Small intestine (tissue), 7 donors: ENCODE results near the gene ATP10B. TPM values are rescaled to one million over a fixed set of nuclear protein-coding genes. Genes with fewer than 3 reads are reported as not detected.

Source experiments
- DNase-seq, 2 donors: peaks; one replicate each; pipeline versions ENCODE4 v3.0.0 to v3.0.0-alpha.2; 2013
- FAIRE-seq: peaks from 2 replicates; lab custom pipeline; 2012; peaks lifted over from hg19 to GRCh38; lab: Jason Lieb, UNC
- H3K27ac ChIP-seq, 3 donors: one replicate each; pipeline ENCODE4 v1.5.1; 2013; ENCODE audit warnings: low read length in 2 of 3, mild to moderate bottlenecking in 2 of 3, control low read depth in 1 of 3, inconsistent platforms in 1 of 3, low read depth in 1 of 3, moderate library complexity in 1 of 3
- H3K27me3 ChIP-seq, 3 donors: one replicate each; pipeline ENCODE4 v1.6.1; 2013; ENCODE audit warnings: low read length in 3 of 3, inconsistent platforms in 1 of 3; ENCODE audit not compliant: control insufficient read depth in 3 of 3, insufficient read depth in 3 of 3
- H3K36me3 ChIP-seq, 3 donors: one replicate each; pipeline ENCODE4 v1.6.1; 2013; ENCODE audit warnings: low read length in 3 of 3, inconsistent platforms in 1 of 3, low read depth in 1 of 3, mild to moderate bottlenecking in 1 of 3, moderate library complexity in 1 of 3; ENCODE audit not compliant: control insufficient read depth in 3 of 3, insufficient read depth in 2 of 3
- H3K4me1 ChIP-seq, 3 donors: one replicate each; pipeline ENCODE4 v1.6.1; 2013; ENCODE audit warnings: low read length in 2 of 3, inconsistent platforms in 1 of 3, low read depth in 1 of 3, mild to moderate bottlenecking in 1 of 3, moderate library complexity in 1 of 3; ENCODE audit not compliant: control insufficient read depth in 3 of 3, insufficient read depth in 2 of 3
- H3K4me3 ChIP-seq, 3 donors: one replicate each; pipeline ENCODE4 v1.5.1; 2013; ENCODE audit warnings: low read length in 3 of 3, control low read depth in 1 of 3, inconsistent platforms in 1 of 3, low read depth in 1 of 3, mild to moderate bottlenecking in 1 of 3, moderate library complexity in 1 of 3
- H3K9me3 ChIP-seq, 2 donors: one replicate each; pipeline ENCODE4 v1.6.1; 2013; ENCODE audit warnings: low read depth in 1 of 2, low read length in 1 of 2; ENCODE audit not compliant: control insufficient read depth in 2 of 2, insufficient read depth in 1 of 2
- WGBS, 3 donors: extraction: QIAGEN DNeasy Blood & Tissue Kit; methylation state at CpG; one replicate each; pipeline ENCODE4 v1.1.7; 2013; 5-methylcytosine and 5-hydroxymethylcytosine counted together
- polyA plus RNA-seq, 4 donors: library from polyadenylated mRNA; stranded (reverse) in 3 of 4; unstranded in 1 of 4; fragments of 200-250 nt in 3 of 4; fragments of 120-200 nt in 1 of 4; gene quantifications; one replicate each; pipeline versions ENCODE4 v1.2.1 to v1.2.3, GENCODE V29; 2013
- donor health status: healthy with polysubstance abuse.
- donor health status: control.
- donor health status: control.
- donor health status: Bipolar disorder and iron deficiency.
- donor health status: healthy.

The ATP10B gene
- polyA plus RNA-seq, 4 donors, result 3.4 to 33.7 (median 14.2) TPM

DNA sequence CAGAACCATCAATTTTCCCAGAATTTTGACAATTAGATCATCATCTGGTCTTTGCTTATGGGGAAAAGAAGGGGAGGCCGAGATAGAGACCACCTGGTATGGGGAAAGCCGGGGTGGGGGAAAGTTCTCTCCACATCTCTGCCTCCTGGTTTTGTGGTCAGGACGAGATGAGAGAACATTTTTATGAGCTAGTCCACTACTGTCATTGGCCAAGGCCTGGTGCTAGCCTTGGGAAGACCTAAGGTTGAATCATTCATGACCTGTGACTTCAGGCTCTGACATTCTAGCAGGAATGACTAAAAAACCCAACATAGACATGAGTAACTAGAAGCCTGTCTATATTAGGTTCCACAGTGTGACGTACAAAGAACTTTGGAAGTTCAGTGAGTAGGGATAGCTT, 295.2 kb downstream of the ATP10B start:
- H3K4me1 ChIP-seq, result peaks cover 0 to 2% (median 0%) of the 10 kb centered on the region in 3 donors
- H3K4me3 ChIP-seq, result no peak overlapping the region
- H3K9me3 ChIP-seq, result no peaks in the 10 kb centered on the region
- FAIRE-seq (no peak), DNase-seq (no peak)
- 77 to 94% (median 79%) methylated on average over 4 of the region's 4 CpGs for WGBS, 3 donors
- H3K27ac ChIP-seq, result no peak overlapping the region
- H3K27me3 ChIP-seq, result no peaks in the 10 kb centered on the region
- H3K36me3 ChIP-seq, result peaks cover 0 to 8% (median 0%) of the 10 kb centered on the region in 3 donors

DNA sequence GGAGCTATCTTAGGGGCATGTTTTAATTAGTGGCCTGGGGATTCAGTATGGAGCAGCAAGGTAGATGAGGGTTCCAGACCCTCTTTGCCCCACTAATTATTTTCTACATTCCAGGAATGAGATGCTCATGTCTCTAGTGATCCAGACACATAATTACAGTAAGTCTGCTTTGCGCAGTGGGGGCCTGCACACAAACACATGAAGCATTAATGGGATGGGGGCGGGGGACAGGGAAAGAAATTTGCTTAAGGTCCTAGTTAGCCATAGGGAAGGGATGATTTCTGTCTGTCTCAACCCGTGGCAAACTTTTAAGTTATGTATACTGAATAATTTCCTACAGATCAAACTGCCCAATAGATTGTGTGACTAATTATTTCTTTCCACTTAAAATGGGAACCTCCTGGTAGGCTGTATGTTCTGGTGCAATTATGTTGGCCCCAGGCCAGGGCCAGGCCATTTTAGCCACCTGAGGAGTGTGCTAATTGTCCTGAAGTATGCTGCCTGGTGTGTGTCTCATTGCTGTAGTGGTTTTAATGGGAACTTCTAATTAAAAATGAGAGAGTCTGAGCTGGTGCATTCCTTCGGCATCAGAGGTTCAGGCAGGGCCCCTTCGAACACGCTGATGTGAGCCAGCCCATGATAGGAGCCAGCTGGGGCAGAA, 295.9 kb downstream of the ATP10B start:
- WGBS, 3 donors, result 75 to 84% (median 80%) methylated on average over 6 of the region's 6 CpGs
- FAIRE-seq (no peak), DNase-seq (peak in 1 of 2 donors; percentile 20)
- H3K36me3 ChIP-seq, result peaks cover 0 to 5% (median 0%) of the 10 kb centered on the region in 3 donors
- no peak overlapping the region for H3K27ac ChIP-seq
- no peaks in the 10 kb centered on the region for H3K27me3 ChIP-seq
- peaks cover 0 to 2% (median 0%) of the 10 kb centered on the region in 3 donors for H3K4me1 ChIP-seq
- no peaks in the 10 kb centered on the region for H3K9me3 ChIP-seq
- H3K4me3 ChIP-seq, result no peak overlapping the region

DNA sequence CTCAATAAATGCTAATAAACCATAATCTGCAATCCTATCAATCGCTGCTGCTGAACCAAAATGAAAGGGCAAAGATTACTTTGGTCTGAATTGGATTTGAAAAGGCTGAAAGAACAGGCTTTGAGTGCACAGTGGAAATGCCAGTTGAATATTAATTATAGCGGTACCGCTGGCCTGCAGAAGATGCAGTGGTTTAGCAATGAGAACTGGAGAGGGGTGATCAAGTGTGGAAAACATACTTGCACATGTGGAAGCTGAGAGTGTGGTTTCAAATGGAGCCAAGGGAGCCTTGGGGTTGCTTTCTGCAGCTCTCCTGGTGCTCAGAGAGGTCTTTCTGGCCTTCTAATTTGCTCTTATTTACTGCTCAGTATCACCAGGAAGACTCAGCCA, 296.4 kb downstream of the ATP10B start:
- Histone ChIP-seq H3K27ac (no peak overlapping the region), H3K4me3 (no peak overlapping the region), H3K9me3 (no peaks in the 10 kb centered on the region), H3K27me3 (no peaks in the 10 kb centered on the region), H3K36me3 (peaks cover 0 to 2% (median 0%) of the 10 kb centered on the region in 3 donors), H3K4me1 (peaks cover 0 to 2% (median 0%) of the 10 kb centered on the region in 3 donors)
- FAIRE-seq (no peak), DNase-seq (peak in 1 of 2 donors; percentile 20)
- WGBS, 3 donors, result 22 to 70% (median 44%) methylated on average over 3 of the region's 3 CpGs

- no peak for FAIRE-seq
- Histone ChIP-seq H3K27me3 (no peaks in the 10 kb centered on the region), H3K27ac (no peak overlapping the region), H3K9me3 (peaks cover 0 to 4% of the 10 kb centered on the region in 2 donors), H3K4me3 (no peak overlapping the region), H3K4me1 (no peaks in the 10 kb centered on the region), H3K36me3 (no peaks in the 10 kb centered on the region)
- no peak for DNase-seq
Observed at GRCh38 chr5:160550075-160550474, 301.9 kb downstream of the ATP10B start.

- FAIRE-seq, result no peak
- WGBS, 3 donors, result 85 to 92% (median 88%) methylated on average over 4 of the region's 4 CpGs
- Histone ChIP-seq H3K27ac (no peak overlapping the region), H3K27me3 (no peaks in the 10 kb centered on the region), H3K4me3 (no peak overlapping the region), H3K36me3 (no peaks in the 10 kb centered on the region), H3K9me3 (peaks cover 0 to 4% of the 10 kb centered on the region in 2 donors), H3K4me1 (no peaks in the 10 kb centered on the region)
- DNase-seq, result no peak
Observed at GRCh38 chr5:160548949-160549645, 302.9 kb downstream of the ATP10B start.

DNA sequence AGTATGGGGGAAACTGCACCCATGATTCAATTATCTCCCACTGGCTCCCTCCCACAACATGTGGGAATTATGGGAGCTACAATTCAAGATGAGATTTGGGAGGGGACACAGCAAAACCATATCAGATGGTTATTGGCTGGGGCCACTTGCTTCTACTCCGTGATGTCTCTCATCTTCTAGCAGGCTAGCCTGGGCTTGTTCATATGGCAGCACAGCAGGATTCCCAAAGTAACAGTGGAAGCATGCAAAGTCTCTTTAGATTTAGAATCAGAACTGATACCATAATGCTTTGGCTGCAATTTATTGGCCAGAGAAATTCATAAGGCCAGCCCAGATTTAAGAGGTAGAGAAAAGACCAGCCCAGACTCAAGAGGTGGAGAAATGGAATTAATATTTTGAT, 304.1 kb downstream of the ATP10B start:
- DNase-seq (no peak), FAIRE-seq (no peak)
- Histone ChIP-seq H3K36me3 (no peaks in the 10 kb centered on the region), H3K27ac (no peak overlapping the region), H3K9me3 (peaks cover 0 to 4% of the 10 kb centered on the region in 2 donors), H3K4me1 (no peaks in the 10 kb centered on the region), H3K27me3 (no peaks in the 10 kb centered on the region), H3K4me3 (no peak overlapping the region)
- 89 to 95% (median 92%) methylated on average over 1 of the region's 1 CpG for WGBS, 3 donors

- H3K27ac ChIP-seq, result no peak overlapping the region
- H3K4me1 ChIP-seq, result no peaks in the 10 kb centered on the region
- no peak overlapping the region for H3K4me3 ChIP-seq
- DNase-seq, result no peak
- peaks cover 0 to 4% of the 10 kb centered on the region in 2 donors for H3K9me3 ChIP-seq
- 79 to 92% (median 81%) methylated on average over 2 of the region's 2 CpGs for WGBS, 3 donors
- no peaks in the 10 kb centered on the region for H3K36me3 ChIP-seq
- no peaks in the 10 kb centered on the region for H3K27me3 ChIP-seq
- no peak for FAIRE-seq
Observed at GRCh38 chr5:160547061-160547460, 304.9 kb downstream of the ATP10B start.

GRCh38 chr5:160545832-160546231, 306.2 kb downstream of the ATP10B start:
- no peaks in the 10 kb centered on the region for H3K36me3 ChIP-seq
- FAIRE-seq (no peak), DNase-seq (no peak)
- no peaks in the 10 kb centered on the region for H3K27me3 ChIP-seq
- H3K4me3 ChIP-seq, result no peak overlapping the region
- no peak overlapping the region for H3K27ac ChIP-seq
- peaks cover 0 to 4% of the 10 kb centered on the region in 2 donors for H3K9me3 ChIP-seq
- H3K4me1 ChIP-seq, result no peaks in the 10 kb centered on the region
- 86 to 91% (median 86%) methylated on average over 1 of the region's 1 CpG for WGBS, 3 donors
